ENCODE results near the gene KRT1. TPM values are rescaled to one million over a fixed set of nuclear protein-coding genes. Genes with fewer than 3 reads are reported as not detected.

Gene KRT1
- total and polyA plus RNA-seq, 10 donors: 0.05 to 2.4 (median 0.67) TPM; not detected in 4

Other genes with a start within 250 kb of the KRT1 start
- not detected for gene KRT75, start 246.0 kb downstream of the KRT1 start, total RNA-seq
- gene KRT75, start 246.0 kb downstream of the KRT1 start, polyA plus RNA-seq: not detected
- gene KRT6B, start 228.3 kb downstream of the KRT1 start, total RNA-seq: not detected
- gene KRT6B, start 228.3 kb downstream of the KRT1 start, polyA plus RNA-seq: under 1 TPM; 0.03 to 0.10 (median 0.04) TPM
- not detected for gene KRT6C, start 206.6 kb downstream of the KRT1 start, total RNA-seq
- gene KRT6C, start 206.6 kb downstream of the KRT1 start, polyA plus RNA-seq: under 1 TPM; 0.03 to 0.07 (median 0.06) TPM
- gene KRT6A, start 187.2 kb downstream of the KRT1 start, total RNA-seq: not detected
- gene KRT6A, start 187.2 kb downstream of the KRT1 start, polyA plus RNA-seq: under 1 TPM; 0.42 to 0.83 (median 0.45) TPM
- gene KRT5, start 160.0 kb downstream of the KRT1 start, total RNA-seq: 1 to 10 TPM in 2 of 7 donors, under 1 TPM in 2, not detected in 3; 0.23 to 1.5 (median 0.85) TPM
- 1 to 10 TPM in 1 of 3 donors, under 1 TPM in 2; 0.93 to 1.9 (median 0.96) TPM for gene KRT5, start 160.0 kb downstream of the KRT1 start, polyA plus RNA-seq
- not detected for gene KRT71, start 127.3 kb downstream of the KRT1 start, total RNA-seq
- not detected for gene KRT71, start 127.3 kb downstream of the KRT1 start, polyA plus RNA-seq
- gene KRT74, start 106.6 kb downstream of the KRT1 start, total RNA-seq: not detected
- not detected for gene KRT74, start 106.6 kb downstream of the KRT1 start, polyA plus RNA-seq
- gene KRT72, start 78.9 kb downstream of the KRT1 start, total RNA-seq: 1 to 10 TPM in 2 of 7 donors, under 1 TPM in 4, not detected in 1; 0.52 to 2.2 (median 0.78) TPM
- gene KRT72, start 78.9 kb downstream of the KRT1 start, polyA plus RNA-seq: 1 to 10 TPM in 2 of 3 donors, under 1 TPM in 1; 0.86 to 1.7 (median 1.4) TPM
- gene KRT73, start 61.8 kb downstream of the KRT1 start, total RNA-seq: 1 to 10 TPM in 3 of 7 donors, under 1 TPM in 4; 0.13 to 1.4 (median 0.59) TPM
- gene KRT73, start 61.8 kb downstream of the KRT1 start, polyA plus RNA-seq: under 1 TPM; 0.04 to 0.20 (median 0.16) TPM
- under 1 TPM in 3 of 7 donors, not detected in 4; 0.13 to 0.52 (median 0.26) TPM for gene KRT2, start 28.2 kb downstream of the KRT1 start, total RNA-seq
- under 1 TPM; 0.07 to 0.45 (median 0.42) TPM for gene KRT2, start 28.2 kb downstream of the KRT1 start, polyA plus RNA-seq
- gene KRT77, start 23.1 kb upstream of the KRT1 start, total RNA-seq: not detected
- under 1 TPM in 1 of 3 donors, not detected in 2; 0.03 TPM for gene KRT77, start 23.1 kb upstream of the KRT1 start, polyA plus RNA-seq
- gene KRT76, start 96.9 kb upstream of the KRT1 start, total RNA-seq: not detected
- not detected for gene KRT76, start 96.9 kb upstream of the KRT1 start, polyA plus RNA-seq
- gene KRT3, start 115.7 kb upstream of the KRT1 start, total RNA-seq: not detected
- gene KRT3, start 115.7 kb upstream of the KRT1 start, polyA plus RNA-seq: not detected
- gene KRT4, start 133.7 kb upstream of the KRT1 start, total RNA-seq: under 1 TPM in 1 of 7 donors, not detected in 6; 0.37 TPM
- 1 to 10 TPM in 2 of 3 donors, under 1 TPM in 1; 0.55 to 3.4 (median 1.4) TPM for gene KRT4, start 133.7 kb upstream of the KRT1 start, polyA plus RNA-seq
- gene KRT79, start 153.9 kb upstream of the KRT1 start, total RNA-seq: under 1 TPM in 1 of 7 donors, not detected in 6; 0.37 TPM
- under 1 TPM in 2 of 3 donors, not detected in 1; 0.15 to 0.19 TPM for gene KRT79, start 153.9 kb upstream of the KRT1 start, polyA plus RNA-seq
- gene KRT78, start 168.6 kb upstream of the KRT1 start, total RNA-seq: not detected
- under 1 TPM in 2 of 3 donors, not detected in 1; 0.24 to 0.83 TPM for gene KRT78, start 168.6 kb upstream of the KRT1 start, polyA plus RNA-seq
- gene KRT8, start 224.7 kb upstream of the KRT1 start, total RNA-seq: 10 to 100 TPM in 6 of 7 donors, 1 to 10 TPM in 1; 10.0 to 23.1 (median 18.6) TPM
- gene KRT8, start 224.7 kb upstream of the KRT1 start, polyA plus RNA-seq: 10 to 100 TPM; 16.3 to 21.8 (median 19.3) TPM